Measurements from ENCODE around the gene DNAJC5.
"Not testable (repeated sequence)": the region's sequence is repeated elsewhere in the genome, so short reads cannot be mapped to it uniquely, and the experiment has no call there.

Gene DNAJC5

GRCh38 chr20:63923651-63924050, 28.7 kb downstream of the DNAJC5 start:
- H4K20me1 ChIP-seq (ENCODE audit: insufficient read depth, low read length): no peaks in the 10 kb centered on the region
- H3K27ac ChIP-seq (ENCODE audit: low read depth, low read length, poor library complexity, severe bottlenecking): no peak overlapping the region
- no peaks in the 10 kb centered on the region for H3K9me3 ChIP-seq (ENCODE audit: low read length)
- H3K9me2 ChIP-seq (ENCODE audit: low read depth, low read length): no peaks in the 10 kb centered on the region
- H3K4me2 ChIP-seq (ENCODE audit: low read length): no peak overlapping the region
- peaks cover 4% of the 10 kb centered on the region for H3K79me2 ChIP-seq (ENCODE audit: insufficient read depth, low read length)
- TF ChIP-seq EZH2 (IDR thresholded peaks at IDR 0.05; ENCODE audit: borderline replicate concordance, low read length): no peak
- TF ChIP-seq CTCF (IDR thresholded peaks at IDR 0.05; ENCODE audit: low read length): no peak
- no peak overlapping the region for H3K9ac ChIP-seq (ENCODE audit: low read length)
- H3K4me1 ChIP-seq (ENCODE audit: insufficient read depth, low read length, severe bottlenecking): peaks cover 5% of the 10 kb centered on the region
- no peak overlapping the region for H2AFZ ChIP-seq (ENCODE audit: low read length)
- no peak overlapping the region for H3K4me3 ChIP-seq (ENCODE audit: low read depth, low read length, poor library complexity, severe bottlenecking)
- peaks cover 29% of the 10 kb centered on the region for H3K36me3 ChIP-seq (ENCODE audit: insufficient read depth, low read length)
- no peaks in the 10 kb centered on the region for H3F3A ChIP-seq (ENCODE audit: insufficient read depth, low read length)
- H3K27me3 ChIP-seq (ENCODE audit: insufficient read depth, low read length): no peaks in the 10 kb centered on the region

- Histone ChIP-seq H2AFZ (ENCODE audit: low read length) (no peak overlapping the region), H3K9me2 (ENCODE audit: low read depth, low read length) (no peaks in the 10 kb centered on the region), H3K36me3 (ENCODE audit: insufficient read depth, low read length) (peaks cover 29% of the 10 kb centered on the region), H3K9ac (ENCODE audit: low read length) (no peak overlapping the region), H3K79me2 (ENCODE audit: insufficient read depth, low read length) (peaks cover 4% of the 10 kb centered on the region; the same call in 1 of the 2 replicates), H3K4me3 (ENCODE audit: low read depth, low read length, poor library complexity, severe bottlenecking) (no peak overlapping the region), H3K27me3 (ENCODE audit: insufficient read depth, low read length) (no peaks in the 10 kb centered on the region), H3K4me1 (ENCODE audit: insufficient read depth, low read length, severe bottlenecking) (no peaks in the 10 kb centered on the region), H3K9me3 (ENCODE audit: low read length) (no peaks in the 10 kb centered on the region), H3K4me2 (ENCODE audit: low read length) (no peak overlapping the region), H3K27ac (ENCODE audit: low read depth, low read length, poor library complexity, severe bottlenecking) (no peak overlapping the region), H3F3A (ENCODE audit: insufficient read depth, low read length) (no peaks in the 10 kb centered on the region), H4K20me1 (ENCODE audit: insufficient read depth, low read length) (no peaks in the 10 kb centered on the region)
- no peak for TF ChIP-seq CTCF (IDR thresholded peaks at IDR 0.05; ENCODE audit: low read length)
- TF ChIP-seq EZH2 (IDR thresholded peaks at IDR 0.05; ENCODE audit: borderline replicate concordance, low read length): no peak
Observed at GRCh38 chr20:63924241-63924640, 29.3 kb downstream of the DNAJC5 start.

GRCh38 chr20:63926298-63926697, 31.4 kb downstream of the DNAJC5 start:
- H2AFZ ChIP-seq (ENCODE audit: low read length): no peak overlapping the region
- no peaks in the 10 kb centered on the region for H3K9me2 ChIP-seq (ENCODE audit: low read depth, low read length)
- no peak overlapping the region for H3K4me2 ChIP-seq (ENCODE audit: low read length)
- H3K27ac ChIP-seq (ENCODE audit: low read depth, low read length, poor library complexity, severe bottlenecking): no peak overlapping the region
- H3K9ac ChIP-seq (ENCODE audit: low read length): no peak overlapping the region
- no peaks in the 10 kb centered on the region for H3K27me3 ChIP-seq (ENCODE audit: insufficient read depth, low read length)
- H3K36me3 ChIP-seq (ENCODE audit: insufficient read depth, low read length): peaks cover 50% of the 10 kb centered on the region
- TF ChIP-seq EZH2 (IDR thresholded peaks at IDR 0.05; ENCODE audit: borderline replicate concordance, low read length): no peak
- H3K4me3 ChIP-seq (ENCODE audit: low read depth, low read length, poor library complexity, severe bottlenecking): no peak overlapping the region
- H3K9me3 ChIP-seq (ENCODE audit: low read length): no peaks in the 10 kb centered on the region
- H3K79me2 ChIP-seq (ENCODE audit: insufficient read depth, low read length): peaks cover 4% of the 10 kb centered on the region; the same call in 1 of the 2 replicates
- no peaks in the 10 kb centered on the region for H3K4me1 ChIP-seq (ENCODE audit: insufficient read depth, low read length, severe bottlenecking)
- H3F3A ChIP-seq (ENCODE audit: insufficient read depth, low read length): no peaks in the 10 kb centered on the region
- no peaks in the 10 kb centered on the region for H4K20me1 ChIP-seq (ENCODE audit: insufficient read depth, low read length)

- no peak overlapping the region for H3K9ac ChIP-seq (ENCODE audit: low read length)
- no peak overlapping the region for H3K4me2 ChIP-seq (ENCODE audit: low read length)
- no peak overlapping the region for H2AFZ ChIP-seq (ENCODE audit: low read length)
- peaks cover 2% of the 10 kb centered on the region; the same call in 1 of the 2 replicates for H3K79me2 ChIP-seq (ENCODE audit: insufficient read depth, low read length)
- TF ChIP-seq CTCF (IDR thresholded peaks at IDR 0.05; ENCODE audit: low read length): no peak
- no peak for TF ChIP-seq EZH2 (IDR thresholded peaks at IDR 0.05; ENCODE audit: borderline replicate concordance, low read length)
- no peaks in the 10 kb centered on the region for H4K20me1 ChIP-seq (ENCODE audit: insufficient read depth, low read length)
- no peak overlapping the region for H3K27ac ChIP-seq (ENCODE audit: low read depth, low read length, poor library complexity, severe bottlenecking)
- no peak overlapping the region for H3K4me3 ChIP-seq (ENCODE audit: low read depth, low read length, poor library complexity, severe bottlenecking)
- H3K36me3 ChIP-seq (ENCODE audit: insufficient read depth, low read length): peaks cover 75% of the 10 kb centered on the region
- no peaks in the 10 kb centered on the region for H3K27me3 ChIP-seq (ENCODE audit: insufficient read depth, low read length)
- no peaks in the 10 kb centered on the region for H3K4me1 ChIP-seq (ENCODE audit: insufficient read depth, low read length, severe bottlenecking)
- H3K9me2 ChIP-seq (ENCODE audit: low read depth, low read length): no peaks in the 10 kb centered on the region
- H3K9me3 ChIP-seq (ENCODE audit: low read length): no peaks in the 10 kb centered on the region
- H3F3A ChIP-seq (ENCODE audit: insufficient read depth, low read length): no peaks in the 10 kb centered on the region
Observed at GRCh38 chr20:63929071-63929470, 34.1 kb downstream of the DNAJC5 start.

GRCh38 chr20:63929473-63929883, 34.6 kb downstream of the DNAJC5 start:
- not testable (repeated sequence) for H3K9me2 ChIP-seq (ENCODE audit: low read depth, low read length); H2AFZ ChIP-seq (ENCODE audit: low read length); H3K9me3 ChIP-seq (ENCODE audit: low read length); H3K27ac ChIP-seq (ENCODE audit: low read depth, low read length, poor library complexity, severe bottlenecking); H3K4me3 ChIP-seq (ENCODE audit: low read depth, low read length, poor library complexity, severe bottlenecking); H3K9ac ChIP-seq (ENCODE audit: low read length); H3K4me2 ChIP-seq (ENCODE audit: low read length); H3F3A ChIP-seq (ENCODE audit: insufficient read depth, low read length); H4K20me1 ChIP-seq (ENCODE audit: insufficient read depth, low read length); H3K4me1 ChIP-seq (ENCODE audit: insufficient read depth, low read length, severe bottlenecking); H3K27me3 ChIP-seq (ENCODE audit: insufficient read depth, low read length); H3K79me2 ChIP-seq (ENCODE audit: insufficient read depth, low read length)
- H3K36me3 ChIP-seq (ENCODE audit: insufficient read depth, low read length): peaks cover 76% of the 10 kb centered on the region
